Common myeloid progenitor, CD34-positive (primary cell): ENCODE measurements around the gene INO80E. TPM values are rescaled to one million over a fixed set of nuclear protein-coding genes. Genes with fewer than 3 reads are reported as not detected.

Experiments
- CTCF ChIA-PET: fragments of 350-600 bp; sonication (Branson Sonifier 250); formaldehyde crosslinking; loops from one replicate; lab custom pipeline; 2021; ENCODE audit warnings: antibody characterized with exemption; lab: Charles Lee
- POLR2A ChIA-PET: fragments of 350-600 bp; sonication (Branson Sonifier 250); formaldehyde crosslinking; loops from one replicate; lab custom pipeline; 2021; ENCODE audit warnings: antibody characterized with exemption; lab: Charles Lee
- DNase-seq, 3 donors: peaks; one replicate each; pipeline versions ENCODE4 v3.0.0 to v3.0.0-alpha.2; 2013
- H3K27ac ChIP-seq, 2 experiments: 1 replicate in 1 of 2; 2 replicates in 1 of 2; pipeline ENCODE4 v1.7.0; 2013; ENCODE audit warnings: inconsistent platforms in 2 of 2, low read length in 2 of 2, mild to moderate bottlenecking in 2 of 2, low read depth in 1 of 2, moderate library complexity in 1 of 2; ENCODE audit not compliant: severe bottlenecking in 2 of 2, insufficient read depth in 1 of 2, poor library complexity in 1 of 2
- H3K27me3 ChIP-seq, 5 experiments: replicated peaks in 2 of 5; 1 replicate in 3 of 5; 2 replicates in 2 of 5; pipeline versions ENCODE4 v1.6.1 to v1.7.0; 2013; ENCODE audit warnings: low read length in 4 of 5, mild to moderate bottlenecking in 2 of 5, moderate library complexity in 2 of 5, inconsistent platforms in 1 of 5; ENCODE audit not compliant: insufficient read depth in 5 of 5, control insufficient read depth in 4 of 5
- H3K36me3 ChIP-seq, 4 experiments: 1 replicate in 2 of 4; 2 replicates in 2 of 4; pipeline versions ENCODE4 v1.6.1 to v1.7.0; 2013; ENCODE audit warnings: low read length in 3 of 4, control low read depth in 1 of 4, mild to moderate bottlenecking in 1 of 4; ENCODE audit not compliant: control insufficient read depth in 4 of 4, insufficient read depth in 4 of 4
- H3K4me1 ChIP-seq, 4 experiments: 1 replicate in 3 of 4; 2 replicates in 1 of 4; pipeline versions ENCODE4 v1.6.1 to v1.7.1; 2013; ENCODE audit warnings: low read length in 3 of 4, mild to moderate bottlenecking in 3 of 4, control low read depth in 1 of 4, inconsistent platforms in 1 of 4, moderate library complexity in 1 of 4; ENCODE audit not compliant: control insufficient read depth in 4 of 4, insufficient read depth in 4 of 4; ENCODE audit errors: control extremely low read depth in 1 of 4
- H3K4me3 ChIP-seq, 7 experiments: 1 replicate in 4 of 7; 2 replicates in 3 of 7; pipeline versions ENCODE4 v1.5.1 to v1.7.0; 2013; ENCODE audit warnings: mild to moderate bottlenecking in 7 of 7, low read length in 6 of 7, moderate library complexity in 6 of 7, inconsistent platforms in 2 of 7, low read depth in 2 of 7, control low read depth in 1 of 7; ENCODE audit not compliant: insufficient read depth in 4 of 7, control insufficient read depth in 1 of 7; ENCODE audit errors: extremely low read depth in 1 of 7
- H3K9me3 ChIP-seq, 5 experiments: 1 replicate in 4 of 5; 2 replicates in 1 of 5; pipeline versions ENCODE4 v1.6.1 to v1.7.1; 2013; ENCODE audit warnings: low read length in 4 of 5, mild to moderate bottlenecking in 2 of 5, inconsistent platforms in 1 of 5, low read depth in 1 of 5, moderate library complexity in 1 of 5; ENCODE audit not compliant: control insufficient read depth in 4 of 5, insufficient read depth in 2 of 5; ENCODE audit errors: control extremely low read depth in 1 of 5
- WGBS: methylation state at CpG from one replicate; pipeline ENCODE4 v1.1.5; 2013; ENCODE audit not compliant: insufficient coverage; 5-methylcytosine and 5-hydroxymethylcytosine counted together
- polyA plus RNA-seq: library from polyadenylated mRNA; unstranded; fragments of 120-200 nt; gene quantifications from one replicate; pipeline ENCODE4 v1.2.1, GENCODE V29; 2013

INO80E gene, protein sequence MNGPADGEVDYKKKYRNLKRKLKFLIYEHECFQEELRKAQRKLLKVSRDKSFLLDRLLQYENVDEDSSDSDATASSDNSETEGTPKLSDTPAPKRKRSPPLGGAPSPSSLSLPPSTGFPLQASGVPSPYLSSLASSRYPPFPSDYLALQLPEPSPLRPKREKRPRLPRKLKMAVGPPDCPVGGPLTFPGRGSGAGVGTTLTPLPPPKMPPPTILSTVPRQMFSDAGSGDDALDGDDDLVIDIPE
- polyA plus RNA-seq, result 54.6 TPM

DNA sequence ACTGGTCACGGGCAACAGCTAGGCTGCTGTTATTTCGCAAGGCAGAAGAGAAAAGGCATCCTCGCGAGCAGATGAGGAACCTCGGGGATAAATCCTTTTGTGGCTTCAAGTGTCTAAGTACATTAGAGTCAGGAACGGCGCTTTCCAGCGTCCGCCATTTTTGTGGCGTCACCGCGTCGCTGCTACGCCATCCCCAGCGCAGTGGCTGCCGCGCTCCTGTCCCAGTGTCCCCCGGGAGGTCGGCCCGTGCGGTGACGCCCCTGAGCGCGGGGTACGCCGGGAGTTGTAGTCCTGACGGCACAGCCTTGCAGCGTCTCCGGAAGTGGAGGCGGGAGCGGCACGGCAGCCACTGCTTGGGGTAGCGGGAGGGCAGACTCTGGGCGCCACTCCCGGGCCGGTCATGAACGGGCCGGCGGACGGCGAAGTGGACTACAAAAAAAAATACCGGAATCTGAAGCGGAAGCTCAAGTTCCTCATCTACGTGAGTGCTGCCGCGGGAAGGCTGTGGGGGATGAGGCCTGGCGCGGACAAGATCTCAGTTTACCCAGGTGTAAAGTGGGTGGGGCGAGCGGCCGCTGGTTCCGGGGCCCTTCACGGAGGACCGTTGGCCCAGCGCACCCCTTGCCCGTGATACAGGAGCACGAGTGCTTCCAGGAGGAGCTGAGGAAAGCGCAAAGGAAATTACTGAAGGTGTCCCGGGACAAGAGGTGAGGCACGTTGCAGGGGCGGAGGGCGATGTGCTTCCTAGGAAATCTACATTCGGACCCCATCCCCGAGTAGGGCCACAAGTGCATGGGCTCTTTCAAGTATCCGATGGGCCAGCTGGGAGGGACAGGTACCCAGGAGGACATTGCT, at the start of gene INO80E:
INO80E (plus strand) TSS at position 331 of the 855 bp plus-strand sequence; CDS start at position 401, 70 bp downstream.
- Histone ChIP-seq H3K9me3 (no peaks in the 10 kb centered on the region), H3K4me3 (peak within 1 kb of the TSS; percentile 94 to 100 (median 97)), H3K27ac (peak within 1 kb of the TSS; percentile 91 to 96), H3K36me3 (peaks cover 6 to 47% (median 39%) of the 10 kb centered on the region in 4 experiments), H3K4me1 (peaks cover 2 to 32% (median 19%) of the 10 kb centered on the region in 4 experiments), H3K27me3 (no peaks in the 10 kb centered on the region)
- DNase-seq, result peak; percentile 95 to 97 (median 97)
- WGBS, result under 1% methylated on average over 65 of the region's 65 CpGs
- POLR2A ChIA-PET, result interaction anchor here (0.9 kb wide), 1 partner anchor 23 kb away, joined by 4 read pairs; the partner anchor contains the start of gene TAOK2
- CTCF ChIA-PET, result interaction anchor here (1.3 to 1.5 kb wide), 4 partner anchors 10 to 24 kb away, joined by 3 to 6 read pairs (median 4); no protein-coding TSS in a partner anchor

DNA sequence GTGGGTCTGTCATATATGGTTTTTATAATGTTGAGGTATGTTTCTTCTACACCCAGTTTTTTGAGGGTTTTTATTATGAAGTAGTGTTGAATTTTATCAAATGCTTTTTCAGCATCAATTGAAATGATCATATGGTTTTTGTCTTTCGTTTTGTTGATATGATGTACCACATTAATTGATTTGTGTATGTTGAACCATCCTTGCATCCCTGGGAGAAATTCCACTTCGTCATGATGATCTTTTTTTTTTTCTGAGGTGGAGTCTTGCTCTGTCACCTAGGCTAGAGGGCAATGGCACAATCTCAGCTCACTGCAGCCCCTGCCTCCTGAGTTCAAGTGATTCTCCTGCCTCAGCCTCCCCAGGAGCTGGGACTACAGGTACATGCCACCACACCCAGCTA, 48.1 kb upstream of the INO80E start:
- WGBS, result no CpG with 5 or more reads among the region's 2 CpGs
- Histone ChIP-seq H3K27me3 (no peaks in the 10 kb centered on the region), H3K27ac (no peak overlapping the region), H3K36me3 (no peaks in the 10 kb centered on the region), H3K4me1 (peaks cover 3 to 15% (median 8%) of the 10 kb centered on the region in 4 experiments), H3K4me3 (no peak overlapping the region), H3K9me3 (peaks cover 0 to 3% (median 0%) of the 10 kb centered on the region in 5 experiments)
- ChIA-PET CTCF (interaction anchor here (0.6 to 1.2 kb wide), 3 partner anchors 12 to 27 kb away, joined by 3 to 4 read pairs (median 3); no protein-coding TSS in a partner anchor), POLR2A (no interaction called here)
- no peak for DNase-seq

DNA sequence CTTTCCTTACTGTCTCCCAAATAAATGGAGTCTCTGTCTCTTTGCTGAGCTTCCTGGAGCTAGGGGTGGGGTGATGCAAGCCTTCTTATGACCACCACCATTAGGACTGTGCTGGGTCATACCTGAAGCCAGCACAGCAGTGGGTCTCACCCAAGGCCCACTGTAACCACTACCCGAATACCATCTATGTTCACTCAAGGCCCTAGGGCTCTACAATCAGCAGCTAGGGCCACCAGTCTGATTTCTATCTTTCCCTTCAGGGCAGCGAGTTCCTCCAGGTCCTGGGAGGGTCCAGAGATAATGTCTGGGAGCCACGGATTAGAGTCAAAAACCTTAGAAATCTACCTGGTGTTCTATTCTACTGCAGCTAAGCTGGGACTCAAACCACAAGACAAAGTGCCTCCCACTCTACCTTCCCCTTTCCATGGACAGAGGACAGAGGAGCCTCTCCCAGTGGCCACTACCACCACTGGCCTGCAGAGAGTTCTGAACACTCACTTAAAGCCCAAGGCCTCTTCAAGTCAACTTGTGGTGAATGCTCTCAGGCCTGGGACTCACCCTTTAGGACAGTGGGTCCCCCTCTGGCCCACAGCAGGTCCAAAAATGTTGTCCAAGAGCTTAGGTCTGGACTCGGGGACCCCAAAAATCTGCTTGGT, 45.1 kb upstream of the INO80E start:
- Histone ChIP-seq H3K4me1 (no peaks in the 10 kb centered on the region), H3K27ac (no peak overlapping the region), H3K4me3 (no peak overlapping the region), H3K36me3 (no peaks in the 10 kb centered on the region), H3K9me3 (peaks cover 0 to 3% (median 0%) of the 10 kb centered on the region in 5 experiments), H3K27me3 (no peaks in the 10 kb centered on the region)
- CTCF ChIA-PET, result interaction anchor here (1.1 to 1.4 kb wide), 2 partner anchors 10 to 20 kb away, joined by 3 to 4 read pairs; no protein-coding TSS in a partner anchor
- 91% methylated on average over 3 of the region's 4 CpGs for WGBS
- DNase-seq, result no peak
- POLR2A ChIA-PET, result interaction anchor here (0.8 kb wide), 1 partner anchor 25 kb away, joined by 3 read pairs; the partner anchor contains the start of gene KCTD13

- H3K27me3 ChIP-seq, result no peaks in the 10 kb centered on the region
- no peak overlapping the region for H3K4me3 ChIP-seq
- 98% methylated on average over 8 of the region's 8 CpGs for WGBS
- POLR2A ChIA-PET, result interaction anchor here (0.8 kb wide), 1 partner anchor 26 kb away, joined by 3 read pairs; the partner anchor contains the start of gene KCTD13
- no peaks in the 10 kb centered on the region for H3K36me3 ChIP-seq
- DNase-seq, result no peak
- H3K4me1 ChIP-seq, result no peaks in the 10 kb centered on the region
- CTCF ChIA-PET, result interaction anchor here (1.4 kb wide), 1 partner anchor 9 kb away, joined by 4 read pairs; no protein-coding TSS in a partner anchor
- H3K9me3 ChIP-seq, result peaks cover 0 to 3% (median 0%) of the 10 kb centered on the region in 5 experiments
- H3K27ac ChIP-seq, result no peak overlapping the region
These were observed 44.2 kb upstream of the INO80E start for GRCh38 chr16:29951625-29952365.

DNA sequence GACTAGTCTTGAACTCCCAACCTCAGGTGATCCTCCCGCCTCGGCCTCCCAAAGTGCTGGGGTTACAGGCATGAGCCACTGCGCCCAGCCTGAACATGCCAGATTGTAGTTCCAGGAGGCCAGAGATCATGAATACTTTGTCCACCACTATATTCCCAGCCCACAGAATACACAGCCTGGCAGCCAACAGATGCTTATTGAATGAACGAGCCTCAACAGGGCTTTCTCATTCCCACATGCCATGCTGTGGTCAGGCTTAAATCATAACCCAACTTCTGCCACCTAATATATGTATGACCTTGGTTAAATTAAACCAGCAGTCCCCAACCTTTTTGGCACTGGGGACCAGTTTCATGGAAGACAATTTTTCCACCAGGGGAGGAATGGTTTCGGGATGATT, 37.3 kb upstream of the INO80E start:
- H3K36me3 ChIP-seq, result no peaks in the 10 kb centered on the region
- ChIA-PET POLR2A (no interaction called here), CTCF (interaction anchor here (2.2 kb wide), 1 partner anchor 11 kb away, joined by 4 read pairs; no protein-coding TSS in a partner anchor)
- no peaks in the 10 kb centered on the region for H3K9me3 ChIP-seq
- H3K4me3 ChIP-seq, result no peak overlapping the region
- H3K4me1 ChIP-seq, result peaks cover 7 to 19% (median 15%) of the 10 kb centered on the region in 4 experiments
- 96% methylated on average over 3 of the region's 5 CpGs for WGBS
- H3K27me3 ChIP-seq, result no peaks in the 10 kb centered on the region
- no peak for DNase-seq
- no peak overlapping the region for H3K27ac ChIP-seq

GRCh38 chr16:29959293-29959692, 36.7 kb upstream of the INO80E start:
- no peaks in the 10 kb centered on the region for H3K36me3 ChIP-seq
- POLR2A ChIA-PET, result no interaction called here
- no peak overlapping the region for H3K27ac ChIP-seq
- H3K27me3 ChIP-seq, result no peaks in the 10 kb centered on the region
- no peaks in the 10 kb centered on the region for H3K9me3 ChIP-seq
- CTCF ChIA-PET, result interaction anchor here (2.2 kb wide), 1 partner anchor 11 kb away, joined by 4 read pairs; no protein-coding TSS in a partner anchor
- peaks cover 7 to 19% (median 15%) of the 10 kb centered on the region in 4 experiments for H3K4me1 ChIP-seq
- WGBS, result 97% methylated on average over 3 of the region's 9 CpGs
- peak in 1 of 3 donors; percentile 13 for DNase-seq
- H3K4me3 ChIP-seq, result no peak overlapping the region
